A549 treated with RU486 at 1 μM for 4 hours (cell line): ENCODE data around the gene CNTN5. TPM values are rescaled to one million over a fixed set of nuclear protein-coding genes. Genes with fewer than 3 reads are reported as not detected.

Source experiments
- total RNA-seq: library from RNA; stranded (reverse); fragments of 200-300 nt; extraction: Qiagen RNA extraction; gene quantifications from 5 replicates; pipeline ENCODE4 v1.2.3, GENCODE V29; 2022; ENCODE audit warnings: low read depth

Gene CNTN5
- total RNA-seq = not detected in 5 replicates

GRCh38 chr11:99020352-99021225, at the start of gene CNTN5:
Gene CNTN5, plus strand, starts transcription at chr11:99020949.

